ENCODE measurements around the gene FOXP4.

FOXP4 gene

DNA sequence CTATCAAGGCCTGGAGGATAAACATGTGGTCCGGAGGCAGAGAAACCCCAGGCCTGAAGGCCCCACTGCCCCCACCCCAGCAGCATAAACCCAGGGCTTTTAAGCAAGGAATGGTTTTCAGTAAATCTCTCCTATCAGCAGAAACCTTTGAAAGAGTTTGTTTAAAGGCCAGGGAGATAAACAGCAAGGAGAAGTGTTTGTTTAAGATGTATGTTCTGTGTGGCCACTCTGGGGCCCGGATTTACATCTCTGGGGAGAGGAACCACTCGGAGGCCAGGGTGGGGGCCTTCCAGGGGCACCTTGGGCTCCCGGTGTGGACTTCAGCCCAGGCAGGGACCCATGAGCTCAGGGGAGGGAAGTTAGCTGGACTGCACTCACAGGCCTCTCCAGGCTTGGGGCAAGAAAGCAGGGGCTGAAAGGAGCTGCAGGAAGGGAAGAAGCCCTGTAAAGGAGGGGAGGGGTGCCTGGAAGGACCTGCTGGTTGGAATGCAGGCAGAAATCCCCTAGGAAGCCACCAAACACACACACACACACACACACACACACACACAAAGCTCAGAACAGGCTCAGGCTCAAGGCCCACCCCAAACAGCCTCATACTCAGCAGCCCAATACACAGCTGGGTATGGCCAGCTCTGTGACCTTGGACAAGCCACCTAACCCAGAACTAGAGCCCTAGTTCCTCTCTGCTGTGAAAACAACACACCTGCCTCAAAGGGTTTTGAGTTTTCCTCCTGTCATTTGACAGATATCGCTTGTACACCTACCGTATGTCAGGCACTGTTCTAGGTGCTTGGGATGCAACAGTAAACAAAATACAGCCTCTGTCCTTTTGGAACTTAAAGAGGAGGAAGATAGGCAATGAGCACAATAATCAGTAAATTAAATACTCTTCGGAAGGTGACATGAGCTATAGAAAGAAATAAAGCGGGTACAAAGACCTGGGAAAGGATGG, 26.2 kb upstream of the FOXP4 start:
- DNase-seq (ENCODE audit: low read depth in 2 of 3, low spot score in 2 of 3), result no peak

DNA sequence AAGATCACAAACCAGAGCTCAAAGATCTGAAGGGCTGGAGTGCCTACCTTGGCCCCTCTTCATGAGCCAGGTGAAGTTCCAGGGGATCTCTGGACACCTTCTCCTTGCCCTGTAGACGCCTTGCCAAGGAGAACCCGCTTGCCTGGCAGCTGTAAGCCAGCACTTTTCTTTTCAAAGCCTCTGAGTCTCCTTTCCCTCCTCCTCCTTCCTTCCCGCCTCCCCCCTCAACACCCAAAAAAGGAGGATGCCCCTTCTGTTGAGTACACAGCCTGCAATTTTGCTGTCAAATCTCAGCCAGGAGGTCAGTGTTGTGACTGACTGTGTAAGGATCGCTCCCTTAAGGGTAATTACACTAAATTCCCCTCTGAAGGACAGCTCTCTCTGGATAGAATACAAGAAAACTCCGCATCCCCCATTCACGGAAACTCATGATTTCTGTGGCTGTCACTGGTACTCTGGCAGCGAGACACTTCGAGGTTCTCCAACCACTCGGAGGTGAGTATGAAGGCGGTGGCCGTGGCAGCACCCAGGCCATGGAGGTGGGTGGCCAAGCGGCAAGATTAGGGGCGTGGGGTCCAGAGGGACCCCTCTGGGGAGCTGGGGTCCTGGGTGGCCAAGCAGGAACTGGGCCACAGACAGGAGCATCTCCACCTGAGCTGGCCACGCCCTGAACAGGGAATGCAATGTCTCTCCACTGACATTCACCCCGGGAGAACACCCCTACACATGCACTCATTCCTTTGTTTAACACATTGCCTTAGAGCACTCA, 23.2 kb upstream of the FOXP4 start:
- no peak for DNase-seq (ENCODE audit: low read depth in 2 of 3, low spot score in 2 of 3)

DNA sequence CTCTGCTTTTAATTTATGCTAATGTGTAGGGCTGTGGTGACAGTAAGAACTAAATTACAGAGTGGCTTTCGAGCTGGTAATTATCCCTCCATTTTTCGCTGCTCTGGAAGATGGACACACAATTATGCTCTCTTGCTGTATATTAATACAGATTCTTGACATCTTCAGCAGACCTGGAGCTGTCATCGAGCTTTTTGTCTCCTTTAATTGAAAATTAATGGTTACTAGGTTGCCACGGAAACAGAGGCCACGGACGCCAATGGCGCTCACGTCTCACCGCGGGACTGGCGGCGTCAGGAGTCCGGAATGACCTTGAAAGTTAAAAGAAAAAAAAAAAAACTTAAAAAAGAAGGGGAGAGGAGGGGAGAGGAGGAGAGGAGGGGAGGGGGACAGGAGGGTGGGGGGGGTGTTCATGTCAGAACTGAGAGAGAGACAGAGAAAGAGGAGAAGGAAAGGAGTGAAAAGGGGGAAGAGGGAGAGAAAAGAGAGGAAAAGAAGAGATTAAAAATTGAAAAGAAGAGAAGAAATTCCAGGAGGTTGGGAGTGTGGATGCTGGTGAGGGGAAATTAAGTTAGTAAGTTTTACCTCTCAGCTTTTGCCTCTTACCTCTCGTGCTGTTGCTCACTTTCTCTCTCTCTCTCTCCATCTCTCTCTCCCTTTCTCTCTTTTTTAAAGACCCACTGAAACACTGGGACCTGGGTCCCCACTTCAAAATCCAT, 22.1 kb upstream of the FOXP4 start:
- DNase-seq (ENCODE audit: low read depth in 2 of 3, low spot score in 2 of 3), result no peak

DNA sequence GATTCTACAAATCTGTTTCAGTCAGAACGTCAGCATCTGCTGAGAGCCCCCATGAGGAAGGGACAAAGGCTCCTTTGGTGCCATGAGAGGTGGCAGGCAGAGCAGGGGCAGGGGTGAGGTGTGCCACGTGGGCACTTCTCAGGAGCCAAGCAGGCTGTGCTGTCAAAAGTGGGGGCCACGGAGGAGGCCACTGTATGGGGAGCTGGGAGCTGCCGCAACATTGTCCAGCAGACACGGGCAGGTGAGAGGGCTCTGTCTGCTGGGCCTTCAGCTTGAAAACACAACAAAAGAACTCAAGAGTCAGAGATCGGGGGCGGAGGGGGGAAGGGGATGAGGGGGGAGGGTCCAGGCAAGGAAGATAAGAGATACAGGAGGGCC, 21.6 kb upstream of the FOXP4 start:
- no peak for DNase-seq (ENCODE audit: low read depth in 2 of 3, low spot score in 2 of 3)

DNA sequence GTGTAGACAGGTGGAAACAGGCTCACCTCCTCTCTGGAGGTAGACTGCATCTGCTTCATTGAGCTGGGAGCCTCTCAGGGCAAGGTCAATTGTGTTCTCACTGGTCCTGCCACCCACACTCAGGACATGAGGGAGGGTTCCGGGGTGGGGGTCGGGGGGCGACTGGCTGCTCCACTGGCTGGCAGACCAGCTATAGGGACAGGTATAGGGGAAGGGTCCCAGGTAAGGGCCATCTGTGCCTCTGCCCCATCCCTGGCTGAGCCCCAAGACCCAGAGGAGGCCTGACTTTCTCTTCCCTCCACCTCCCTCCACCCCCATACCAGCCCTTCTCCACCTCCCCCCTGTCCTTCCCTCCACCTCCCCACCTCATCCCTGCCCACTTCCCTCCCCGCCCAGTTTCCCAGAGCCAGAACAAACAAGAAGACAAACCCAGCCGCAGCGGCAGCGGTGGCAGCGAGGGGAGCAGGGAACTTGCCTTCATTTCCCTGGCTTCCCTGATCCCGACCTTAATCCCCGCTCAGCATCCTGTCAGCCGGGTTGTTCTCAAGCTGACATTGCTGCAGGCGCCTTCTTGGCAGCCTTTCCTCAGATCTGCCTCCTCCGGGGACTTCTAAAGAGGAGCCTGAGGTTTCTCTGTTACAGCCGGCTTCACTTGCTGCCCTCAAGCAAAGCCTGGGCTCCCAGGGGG, 18.3 kb upstream of the FOXP4 start:
- no peak for DNase-seq (ENCODE audit: low read depth in 2 of 3, low spot score in 2 of 3)

DNA sequence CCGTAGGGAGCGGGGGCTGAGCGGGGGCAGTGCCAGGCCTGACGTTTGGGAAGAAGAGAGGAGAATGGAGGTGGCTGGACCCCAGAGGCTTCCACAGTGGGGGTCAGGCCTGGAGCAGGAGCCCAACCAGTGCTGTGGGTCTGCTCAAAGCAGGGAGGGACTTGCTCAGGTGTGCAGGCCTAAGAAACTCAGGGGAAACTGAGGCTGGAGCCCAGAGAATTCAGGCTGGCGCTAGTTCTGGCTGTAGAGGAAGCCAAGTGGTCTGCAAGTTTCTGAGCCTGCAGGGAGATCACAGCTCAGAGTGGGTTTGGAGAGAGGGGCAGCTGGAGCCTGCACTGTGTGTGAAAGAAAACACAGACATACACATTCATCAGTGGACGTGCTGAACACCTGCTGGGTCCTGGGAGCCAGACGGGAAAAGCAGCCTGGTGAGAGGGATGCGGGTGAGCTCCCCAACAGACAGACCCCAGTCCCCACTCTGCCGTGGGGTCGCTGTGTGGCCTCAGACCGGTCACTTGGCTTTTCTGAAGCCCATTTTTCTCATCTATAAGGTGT, 17.7 kb upstream of the FOXP4 start:
- DNase-seq (ENCODE audit: low read depth in 2 of 3, low spot score in 2 of 3), result no peak

DNA sequence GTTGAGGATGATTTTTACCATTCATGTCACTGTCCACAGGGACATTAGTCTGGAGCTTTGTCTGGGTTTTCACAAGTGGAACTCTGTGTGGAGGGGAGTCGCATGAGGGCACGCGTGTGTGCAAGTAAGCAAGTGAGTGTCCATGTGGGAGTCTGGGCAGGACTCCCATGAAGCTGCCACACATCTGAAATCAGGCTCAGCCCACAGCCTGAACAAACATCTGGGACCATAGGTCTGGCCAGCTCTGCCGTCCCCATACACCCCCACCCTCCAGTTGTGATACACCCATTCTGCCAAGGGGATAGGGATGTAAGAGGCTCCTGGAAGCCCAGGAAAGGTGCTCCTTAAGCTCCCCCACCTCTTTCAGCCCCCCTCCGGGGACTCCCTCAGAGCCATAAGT, 17.1 kb upstream of the FOXP4 start:
- DNase-seq (ENCODE audit: low read depth in 2 of 3, low spot score in 2 of 3), result no peak

DNA sequence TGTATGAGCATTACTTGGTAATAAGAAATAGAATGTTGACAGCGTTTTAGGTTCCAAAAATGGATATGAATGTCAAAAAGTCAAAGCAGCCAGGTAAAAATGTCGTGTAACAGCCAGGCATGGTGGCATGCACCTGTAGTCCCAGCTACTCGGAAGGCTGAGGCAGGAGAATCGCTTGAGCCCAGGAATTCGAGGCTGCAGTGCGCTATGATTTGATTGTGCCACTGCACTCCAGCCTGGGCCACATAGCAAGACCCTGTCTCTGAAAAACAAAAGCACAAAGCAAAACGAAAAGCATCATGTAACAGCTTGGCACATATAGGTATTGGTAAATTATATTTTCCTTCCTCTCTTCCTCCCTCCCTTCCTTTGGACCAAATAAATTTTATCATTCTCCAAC, 16.2 kb upstream of the FOXP4 start:
- DNase-seq (ENCODE audit: low read depth in 2 of 3, low spot score in 2 of 3), result no peak

DNA sequence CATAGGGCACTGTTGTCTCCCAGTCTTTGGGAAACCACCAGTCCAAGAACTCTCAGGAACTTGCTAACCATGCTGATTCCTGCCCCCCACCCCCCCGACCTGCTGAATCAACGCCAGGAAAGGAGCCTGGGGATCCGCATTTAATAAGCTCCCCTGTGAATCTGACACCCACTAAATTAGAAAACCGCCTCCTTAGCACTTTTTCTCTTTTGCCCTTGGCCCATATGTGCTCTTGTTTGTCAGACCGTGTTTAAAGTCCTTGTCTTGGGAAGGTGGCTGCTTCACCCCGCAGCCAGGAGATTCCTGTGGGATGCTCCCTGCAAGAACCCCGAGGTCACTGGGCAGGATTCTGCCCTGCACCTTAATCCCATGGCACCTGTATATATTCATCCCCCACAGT, 15.7 kb upstream of the FOXP4 start:
- no peak for DNase-seq (ENCODE audit: low read depth in 2 of 3, low spot score in 2 of 3)

DNA sequence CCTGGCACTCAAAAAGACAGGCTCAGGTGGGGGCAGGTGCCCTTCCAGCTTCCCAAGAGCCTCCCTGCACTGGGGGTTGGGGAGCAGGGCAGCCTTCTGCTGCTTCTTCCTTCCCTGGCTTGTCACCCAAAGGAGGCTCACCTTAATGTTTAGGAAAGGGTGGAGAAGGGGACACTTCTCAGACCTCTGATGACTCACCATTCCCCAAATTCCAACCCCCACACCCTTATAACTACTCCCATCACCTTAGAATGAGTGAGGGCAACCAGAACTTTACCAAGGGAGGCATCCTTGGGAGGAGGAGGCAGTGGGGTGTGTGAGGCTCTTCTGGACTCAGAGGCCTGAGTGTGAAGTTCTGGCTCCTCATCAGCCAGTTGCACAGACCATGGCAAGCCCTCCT, 15.2 kb upstream of the FOXP4 start:
- DNase-seq (ENCODE audit: low read depth in 2 of 3, low spot score in 2 of 3), result no peak

DNA sequence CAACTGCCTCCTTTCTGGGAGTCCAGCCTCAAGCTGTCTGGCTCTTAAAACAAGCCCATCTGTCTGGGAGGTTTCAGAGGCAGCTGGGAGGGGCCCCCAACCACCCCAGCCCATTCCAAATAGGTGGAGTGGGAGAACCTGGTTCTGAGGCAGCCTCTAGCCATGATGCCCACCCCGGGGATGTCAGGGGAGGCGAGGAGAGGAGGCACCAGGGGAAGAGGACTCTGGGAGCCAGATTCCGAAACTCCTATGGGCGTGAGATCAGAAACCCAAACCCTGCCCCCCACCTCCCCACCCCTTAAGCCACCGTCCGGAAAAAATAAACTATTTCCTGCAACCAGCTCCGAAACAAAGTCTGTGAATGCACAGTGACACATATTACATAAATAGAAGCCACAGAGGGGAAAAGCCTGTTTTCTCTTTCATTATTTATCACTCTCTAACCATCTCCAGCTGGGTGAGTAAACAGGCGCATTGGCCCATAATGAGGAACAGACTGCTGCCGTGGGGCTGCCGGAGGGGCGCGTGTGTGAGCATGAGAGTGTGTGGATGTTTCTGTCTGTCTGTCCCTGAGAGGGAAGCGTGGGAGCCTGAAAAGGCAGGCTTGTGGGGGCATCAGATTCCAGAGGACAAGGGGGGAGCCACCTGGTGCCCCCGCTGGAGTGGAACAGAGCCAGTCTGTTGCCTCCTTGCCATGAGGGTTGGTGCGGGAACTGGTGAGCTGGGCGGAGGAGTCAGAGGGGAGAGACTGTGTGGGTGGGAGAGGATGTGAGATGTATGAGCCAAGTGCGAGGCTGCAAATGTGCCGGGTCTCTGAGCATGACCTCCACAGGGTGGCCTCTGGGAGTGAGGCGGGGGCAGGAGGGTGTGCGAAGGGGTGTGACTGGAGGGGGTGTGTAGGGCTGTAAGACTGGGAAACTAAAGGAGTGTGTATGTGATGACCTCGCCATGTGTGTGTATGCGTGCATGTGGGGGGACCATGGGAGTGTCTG, 14.3 kb upstream of the FOXP4 start:
- DNase-seq (ENCODE audit: low read depth in 2 of 3, low spot score in 2 of 3), result peak; percentile 43 to 55 (median 49)

DNA sequence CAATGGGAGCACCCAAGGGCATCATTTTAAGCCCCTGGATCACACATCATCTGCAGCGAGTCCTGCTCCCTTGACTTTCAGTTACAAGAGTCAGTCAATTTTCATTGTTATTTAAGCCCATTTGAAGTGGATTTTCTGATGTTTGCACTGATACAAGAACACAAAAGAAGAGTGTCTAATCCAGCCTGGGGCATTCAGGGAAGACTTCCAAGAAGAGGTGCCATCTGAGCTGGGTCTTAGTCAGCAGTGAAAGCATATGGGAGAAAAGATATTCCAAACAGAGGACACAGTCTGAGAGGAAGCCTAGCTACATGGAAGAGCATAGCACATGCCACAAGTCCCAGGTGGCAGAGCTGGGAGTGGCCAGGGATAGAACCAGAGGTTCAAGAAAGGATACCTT, 10.4 kb upstream of the FOXP4 start:
- no peak for DNase-seq (ENCODE audit: low read depth in 2 of 3, low spot score in 2 of 3)

DNA sequence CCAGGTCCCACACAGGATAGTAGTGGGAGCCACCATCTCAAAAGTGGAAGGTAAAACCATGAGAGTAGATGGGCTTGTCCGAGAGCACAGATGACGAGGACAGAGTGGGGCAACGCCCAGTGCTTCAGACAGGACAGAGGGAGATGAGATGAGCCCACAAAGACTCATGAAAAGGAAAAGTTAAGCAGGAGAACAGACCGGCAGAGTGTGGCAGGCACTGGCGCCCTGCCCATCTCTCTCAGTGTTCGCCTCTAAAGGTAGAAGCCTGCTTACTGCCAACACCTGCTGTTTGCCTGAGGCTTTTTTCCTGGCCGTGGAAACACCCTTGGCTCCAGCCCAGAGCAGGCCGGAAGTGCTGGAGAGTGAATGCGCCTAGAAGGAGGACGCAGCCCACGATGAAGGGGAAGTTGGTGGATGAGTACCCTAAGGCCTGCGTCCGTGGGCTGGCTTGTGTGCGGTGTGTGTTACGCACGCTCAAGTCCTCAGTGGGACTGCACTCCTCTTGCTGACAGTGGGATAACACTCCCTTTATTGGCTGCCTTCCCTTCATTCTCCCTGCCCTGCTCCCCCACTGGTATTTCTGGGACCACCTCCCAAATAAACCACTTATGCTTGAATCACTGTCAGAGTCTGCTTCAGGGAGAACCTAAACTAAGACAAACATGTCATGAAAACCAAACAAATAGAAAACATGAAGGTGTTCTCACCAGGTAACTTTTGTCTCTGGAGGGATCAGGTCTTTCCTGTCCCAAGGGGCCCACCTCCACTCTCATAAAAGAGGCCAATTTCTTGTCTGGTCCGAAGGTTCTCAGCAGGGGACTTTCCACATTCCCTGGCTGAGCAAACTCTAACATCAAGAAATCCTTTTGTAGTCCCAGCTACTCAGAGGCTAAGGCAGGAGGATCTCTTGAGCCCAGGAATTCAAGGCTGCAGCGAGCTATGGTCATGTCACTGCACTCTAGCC, 9.1 kb upstream of the FOXP4 start:
- DNase-seq (ENCODE audit: low read depth in 2 of 3, low spot score in 2 of 3), result no peak

DNA sequence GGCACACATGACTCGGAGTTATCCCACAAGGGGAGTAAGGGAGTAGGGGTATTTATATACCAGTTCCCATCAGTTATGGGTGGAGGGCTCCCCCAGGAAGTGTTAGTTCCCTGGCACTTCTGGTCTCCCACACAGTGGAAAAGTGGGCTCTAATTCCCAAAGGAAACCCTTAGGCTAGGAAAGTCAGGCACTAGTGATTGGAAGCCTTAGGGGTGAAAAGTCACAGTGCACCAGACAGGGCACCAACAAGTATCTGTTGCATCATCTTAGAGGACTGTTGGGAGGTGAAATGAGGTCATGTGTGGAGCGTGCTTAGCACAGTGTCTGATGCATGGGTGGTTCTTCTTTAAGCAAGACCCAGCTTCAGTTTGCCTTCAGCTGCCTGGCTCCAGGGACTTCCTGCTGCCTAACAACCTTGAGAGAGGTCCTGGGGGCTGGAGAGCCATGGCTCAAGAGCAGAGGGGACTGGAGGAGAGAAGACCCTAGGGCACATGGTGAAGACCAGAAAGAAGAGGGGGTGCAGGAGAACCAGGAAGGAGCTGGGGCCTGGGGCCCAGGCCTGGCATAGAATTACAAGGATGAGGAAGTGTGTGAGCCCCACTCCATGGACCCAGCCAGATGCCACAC, 7.5 kb upstream of the FOXP4 start:
- no peak for DNase-seq (ENCODE audit: low read depth in 2 of 3, low spot score in 2 of 3)

DNA sequence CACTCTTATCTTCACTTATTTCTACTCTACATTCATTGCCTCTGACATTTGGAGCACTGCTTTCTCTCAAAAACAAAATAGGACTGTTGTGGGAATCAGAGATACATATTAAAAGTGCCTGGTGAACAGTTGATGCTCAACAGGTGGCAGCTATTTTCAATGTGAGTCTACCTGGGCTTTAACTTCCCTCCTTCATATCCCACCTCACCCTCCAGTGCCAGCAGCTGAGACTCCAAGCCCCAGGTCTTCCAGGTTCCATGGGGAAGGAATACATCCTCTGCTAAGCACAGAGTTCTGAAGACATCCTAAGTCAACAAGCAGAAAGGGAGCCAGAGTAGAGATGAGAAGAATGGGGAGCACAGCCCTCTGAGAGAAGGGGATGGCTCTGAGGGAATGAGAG, 7.0 kb upstream of the FOXP4 start:
- no peak for DNase-seq (ENCODE audit: low read depth in 2 of 3, low spot score in 2 of 3)

DNA sequence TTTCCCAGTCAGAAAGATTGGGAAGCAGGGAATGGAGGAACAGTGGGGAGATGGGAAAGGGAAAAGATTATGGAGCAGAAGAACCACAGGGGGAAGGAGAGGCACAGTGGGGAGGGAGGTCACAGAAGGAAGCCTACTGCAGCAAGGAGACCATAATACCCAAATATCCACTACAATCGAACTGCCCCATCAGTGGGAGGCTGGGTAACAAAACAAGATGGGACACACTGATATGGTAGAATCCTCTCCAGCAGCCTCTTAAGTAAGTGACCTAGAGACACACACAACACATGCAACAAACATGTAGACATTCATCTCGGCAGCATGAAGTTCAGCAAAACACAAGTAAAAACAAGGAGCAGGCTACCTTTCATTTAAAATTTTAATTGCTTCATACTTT, 4.8 kb upstream of the FOXP4 start:
- no peak for DNase-seq (ENCODE audit: low read depth in 2 of 3, low spot score in 2 of 3)

DNA sequence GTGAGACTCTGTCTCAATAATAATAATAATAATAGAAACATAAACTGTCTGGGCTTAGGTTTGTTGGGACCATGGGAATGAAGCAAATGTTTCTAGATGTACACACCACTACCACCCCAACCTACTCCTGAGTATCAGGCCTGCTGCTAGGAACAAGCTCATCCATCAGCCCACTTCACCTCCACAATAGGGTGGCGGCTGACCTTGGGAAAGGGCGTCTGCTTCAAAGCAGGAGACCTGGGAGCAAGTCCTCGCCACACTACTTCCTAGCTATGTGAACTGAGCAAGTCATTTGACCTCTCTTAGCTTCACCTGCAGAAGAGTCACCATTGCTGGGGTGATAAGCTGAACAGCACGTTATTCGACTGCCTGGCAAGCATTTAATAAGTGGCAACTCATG, 3.1 kb upstream of the FOXP4 start:
- no peak for DNase-seq (ENCODE audit: low read depth in 2 of 3, low spot score in 2 of 3)

DNA sequence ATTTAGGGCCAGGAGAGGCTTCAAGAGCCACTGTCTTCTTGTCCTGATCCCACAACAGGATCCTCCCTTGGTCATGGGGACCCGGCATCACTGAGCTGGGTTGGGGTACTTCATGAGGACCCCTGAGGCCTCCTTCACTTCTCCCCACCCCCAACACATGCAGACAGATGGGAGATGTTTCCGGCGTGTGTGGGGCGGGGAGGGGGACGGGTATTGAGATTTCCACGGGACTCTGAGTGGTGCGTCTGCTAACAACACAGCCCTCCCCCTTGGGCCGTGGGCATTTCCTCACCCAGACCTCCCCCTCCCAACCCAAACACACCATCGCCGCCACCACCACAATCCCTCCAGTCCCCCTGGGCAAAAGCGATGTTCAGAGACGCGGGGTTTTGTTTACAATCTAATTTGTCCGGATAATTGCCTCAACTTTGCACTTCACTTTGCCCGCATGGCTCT, 906 bp upstream of the FOXP4 start:
- no peak for DNase-seq (ENCODE audit: low read depth in 2 of 3, low spot score in 2 of 3)
